Stimulated activated CD4-positive, alpha-beta T cell treated with anti-CD3 and anti-CD28 coated beads, Interleukin-12 subunit alpha, Interleukin-12 subunit beta, amount 100 ng/mL, for 24 hours (primary cell): ENCODE data around the gene EFCAB14.
"Not testable (repeated sequence)": the region's sequence is repeated elsewhere in the genome, so short reads cannot be mapped to it uniquely, and the experiment has no call there.

Source experiments
- DNase-seq, 2 experiments: peaks; one replicate each; pipeline ENCODE4 v3.0.0-alpha.2; 2020; ENCODE audit warnings: low read depth in 2 of 2

EFCAB14 gene

GRCh38 chr1:46684670-46685069, 34.2 kb downstream of the EFCAB14 start:
- DNase-seq, result no peak

- no peak for DNase-seq
Measured at GRCh38 chr1:46682064-46682463, 36.9 kb downstream of the EFCAB14 start.

- DNase-seq, result no peak
Measured at GRCh38 chr1:46681333-46682034, 37.4 kb downstream of the EFCAB14 start.

- no peak for DNase-seq
Measured at GRCh38 chr1:46679789-46680573, 38.9 kb downstream of the EFCAB14 start.

GRCh38 chr1:46677339-46677738, 41.6 kb downstream of the EFCAB14 start:
- DNase-seq, result no peak

- no peak for DNase-seq
Measured at GRCh38 chr1:46676531-46676930, 42.4 kb downstream of the EFCAB14 start.

- no peak for DNase-seq
Measured at GRCh38 chr1:46675549-46676314, 43.2 kb downstream of the EFCAB14 start.

GRCh38 chr1:46673749-46674182, 45.1 kb downstream of the EFCAB14 start:
- DNase-seq, result no peak

GRCh38 chr1:46672696-46673095, 46.2 kb downstream of the EFCAB14 start:
- no peak for DNase-seq

- no peak for DNase-seq
Measured at GRCh38 chr1:46671554-46671953, 47.4 kb downstream of the EFCAB14 start, which contains the start of gene TEX38. TEX38 (plus strand) TSS chr1:46671854; CDS start chr1:46671935, 81 bp downstream.

GRCh38 chr1:46670134-46670533, 48.8 kb downstream of the EFCAB14 start:
- no peak for DNase-seq

GRCh38 chr1:46667782-46668760, 50.8 kb downstream of the EFCAB14 start, which contains the start of gene ATPAF1:
ATPAF1 (minus strand) TSS chr1:46668364; CDS start chr1:46668322, 42 bp downstream.
- DNase-seq, result peak; percentile 41 to 58

GRCh38 chr1:46665983-46666382, 52.9 kb downstream of the EFCAB14 start:
- no peak for DNase-seq

- DNase-seq, result not testable (repeated sequence)
Measured at GRCh38 chr1:46662919-46663318, 56.0 kb downstream of the EFCAB14 start.

GRCh38 chr1:46660116-46660515, 58.8 kb downstream of the EFCAB14 start:
- DNase-seq, result not testable (repeated sequence)

GRCh38 chr1:46659307-46659870, 59.5 kb downstream of the EFCAB14 start:
- no peak for DNase-seq

GRCh38 chr1:46657775-46658174, 61.1 kb downstream of the EFCAB14 start:
- no peak for DNase-seq

GRCh38 chr1:46656643-46657042, 62.3 kb downstream of the EFCAB14 start:
- no peak for DNase-seq

- DNase-seq, result no peak
Measured at GRCh38 chr1:46655848-46656247, 63.1 kb downstream of the EFCAB14 start.

GRCh38 chr1:46654698-46655097, 64.2 kb downstream of the EFCAB14 start:
- not testable (repeated sequence) for DNase-seq

- no peak for DNase-seq
Measured at GRCh38 chr1:46654012-46654411, 64.9 kb downstream of the EFCAB14 start.
